HCT116 (cell line): ENCODE measurements around the gene TLL2. TPM values are rescaled to one million over a fixed set of nuclear protein-coding genes. Genes with fewer than 3 reads are reported as not detected.

Experiments
- ATAC-seq: fragments of 200-7000 bp; cut with Tn5 transposase; 2 replicates; pipeline ENCODE4 v1.9.1; 2020; ENCODE audit warnings: mild to moderate bottlenecking, moderate library complexity
- BruUV-seq: library from RNA; stranded (reverse); fragments of 400-500 nt; replicated peaks from 2 replicates; lab custom pipeline; 2021; lab: Mats Ljungman, UMichigan
- CTCF ChIA-PET: fragments of 300-600 bp; sonication (Branson Sonifier 250); formaldehyde crosslinking; loops from one replicate; lab custom pipeline; 2021; ENCODE audit warnings: antibody characterized with exemption; lab: Charles Lee
- POLR2A ChIA-PET: fragments of 300-600, 350-600 bp; sonication (Branson Sonifier 250); formaldehyde crosslinking; loops from one replicate; lab custom pipeline; 2021; ENCODE audit warnings: antibody characterized with exemption; lab: Charles Lee
- RAD21 ChIA-PET, 2 experiments: fragments of 300-600 bp; sonication (Branson Sonifier 250); formaldehyde crosslinking; loops; one replicate each; lab custom pipeline; 2023; ENCODE audit warnings: low total read pairs in 2 of 2; ENCODE audit not compliant: uncharacterized antibody in 2 of 2, unreplicated experiment in 2 of 2, low non-redundant PET in 1 of 2; lab: Charles Lee
- DNase-seq: peaks from one replicate; pipeline ENCODE4 v3.0.0-alpha.2; 2010; ENCODE audit warnings: low read depth, low spot score
- H2AFZ ChIP-seq: fragments of 200-600 bp; shearing (Covaris generic), sonication (generic); 2 replicates; pipeline ENCODE4 v1.6.1; 2017; ENCODE audit warnings: low read depth, mixed run types, mixed read lengths, antibody characterized with exemption, low read length; ENCODE audit not compliant: poor library complexity, severe bottlenecking
- H3K27ac ChIP-seq: 2 replicates; pipeline ENCODE4 v1.5.1; 2012; ENCODE audit warnings: low read depth, low read length
- H3K27me3 ChIP-seq: fragments of 200-600 bp; sonication (generic); 2 replicates; pipeline ENCODE4 v1.6.1; 2016; ENCODE audit warnings: mixed run types, low read length, mixed read lengths; ENCODE audit not compliant: insufficient read depth
- H3K36me3 ChIP-seq, 2 experiments: fragments of 200-500 bp in 1 of 2; fragments of 200-600 bp in 1 of 2; sonication (Bioruptor generic) in 1 of 2; sonication (generic) in 1 of 2; 2 replicates each; pipeline versions ENCODE4 v1.5.1 to v1.6.1; 2014 to 2016; ENCODE audit warnings: low read length in 2 of 2, inconsistent platforms in 1 of 2, mixed read lengths in 1 of 2, mixed run types in 1 of 2; ENCODE audit not compliant: insufficient read depth in 2 of 2, control insufficient read depth in 1 of 2
- H3K4me1 ChIP-seq, 2 experiments: fragments of 200-600 bp in 1 of 2; sonication (generic) in 1 of 2; 2 replicates each; pipeline versions ENCODE4 v1.5.1 to v1.6.1; 2012 to 2017; ENCODE audit warnings: low read length in 2 of 2, inconsistent platforms in 1 of 2, mild to moderate bottlenecking in 1 of 2, mixed read lengths in 1 of 2, mixed run types in 1 of 2, moderate library complexity in 1 of 2; ENCODE audit not compliant: insufficient read depth in 2 of 2, control insufficient read depth in 1 of 2
- H3K4me2 ChIP-seq: fragments of 200-600 bp; sonication (generic); 2 replicates; pipeline ENCODE4 v1.6.1; 2017; ENCODE audit warnings: mixed run types, low read length, mixed read lengths
- H3K4me3 ChIP-seq, 2 experiments: fragments of 200-600 bp in 1 of 2; sonication (generic) in 1 of 2; replicated peaks in 1 of 2; 2 replicates each; pipeline ENCODE4 v1.5.1; 2011 to 2016; ENCODE audit warnings: low read length in 2 of 2, control low read depth in 1 of 2, low read depth in 1 of 2, mild to moderate bottlenecking in 1 of 2, mixed read lengths in 1 of 2, mixed run types in 1 of 2
- H3K79me2 ChIP-seq: fragments of 200-600 bp; sonication (generic); 2 replicates; pipeline ENCODE4 v1.6.1; 2017; ENCODE audit warnings: mild to moderate bottlenecking, mixed run types, low read length, moderate library complexity, mixed read lengths; ENCODE audit not compliant: insufficient read depth
- H3K9ac ChIP-seq: fragments of 200-600 bp; sonication (generic); 2 replicates; pipeline ENCODE4 v1.6.1; 2016; ENCODE audit warnings: low read length, mixed read lengths
- H3K9me2 ChIP-seq: fragments of 200-600 bp; sonication (generic), shearing (Covaris generic); 2 replicates; pipeline ENCODE4 v1.6.1; 2017; ENCODE audit warnings: mixed run types, mild to moderate bottlenecking, moderate library complexity; ENCODE audit not compliant: insufficient read depth
- H3K9me3 ChIP-seq, 2 experiments: fragments of 200-500 bp in 1 of 2; fragments of 200-600 bp in 1 of 2; sonication (Bioruptor generic) in 1 of 2; sonication (generic) in 1 of 2; 2 replicates each; pipeline ENCODE4 v1.6.1; 2014 to 2017; ENCODE audit warnings: low read length in 2 of 2, mixed read lengths in 2 of 2, inconsistent platforms in 1 of 2, low read depth in 1 of 2, mild to moderate bottlenecking in 1 of 2, mixed run types in 1 of 2, moderate library complexity in 1 of 2; ENCODE audit not compliant: control insufficient read depth in 1 of 2, insufficient read depth in 1 of 2
- H4K20me1 ChIP-seq: fragments of 200-600 bp; sonication (generic), shearing (Covaris generic); 2 replicates; pipeline ENCODE4 v1.6.1; 2017; ENCODE audit warnings: mixed run types, mild to moderate bottlenecking, moderate library complexity; ENCODE audit not compliant: insufficient read depth
- EGR1 ChIP-seq: IDR thresholded peaks from 2 replicates; pipeline ENCODE4 v1.6.1; 2012; ENCODE audit warnings: low read depth
- ELF1 ChIP-seq: IDR thresholded peaks from 2 replicates; pipeline ENCODE4 v1.6.1; 2012; ENCODE audit warnings: low read depth, borderline replicate concordance
- EZH2 ChIP-seq: fragments of 200-600 bp; sonication (generic); IDR thresholded peaks from 2 replicates; pipeline ENCODE4 v1.6.1; 2017; ENCODE audit warnings: antibody characterized with exemption, mixed run types
- JUND ChIP-seq: IDR thresholded peaks from 2 replicates; pipeline ENCODE4 v1.6.1; 2012
- POLR2A ChIP-seq: IDR thresholded peaks from 2 replicates; pipeline ENCODE4 v1.7.0; 2011; ENCODE audit warnings: borderline replicate concordance; ENCODE audit not compliant: insufficient read depth, insufficient read length; ENCODE audit errors: extremely low read depth
- intact Hi-C: fragments of 100-400 bp; cut with micrococcal nuclease; formaldehyde crosslinking; loops from 2 replicates; pipeline ENCODE4 v1.10.0; 2022
- total RNA-seq: library from RNA; stranded (reverse); gene quantifications from one replicate; pipeline ENCODE4 v1.2.1, GENCODE V29; 2021; ENCODE audit not compliant: unreplicated experiment
- TF ChIP-seq, protein P1 (sequence below): IDR thresholded peaks from 2 replicates; pipeline ENCODE4 v1.6.1; 2012; ENCODE audit warnings: low read depth

Gene TLL2
- total RNA-seq, 1 experiment from 2014 or later = 1.3 TPM

DNA sequence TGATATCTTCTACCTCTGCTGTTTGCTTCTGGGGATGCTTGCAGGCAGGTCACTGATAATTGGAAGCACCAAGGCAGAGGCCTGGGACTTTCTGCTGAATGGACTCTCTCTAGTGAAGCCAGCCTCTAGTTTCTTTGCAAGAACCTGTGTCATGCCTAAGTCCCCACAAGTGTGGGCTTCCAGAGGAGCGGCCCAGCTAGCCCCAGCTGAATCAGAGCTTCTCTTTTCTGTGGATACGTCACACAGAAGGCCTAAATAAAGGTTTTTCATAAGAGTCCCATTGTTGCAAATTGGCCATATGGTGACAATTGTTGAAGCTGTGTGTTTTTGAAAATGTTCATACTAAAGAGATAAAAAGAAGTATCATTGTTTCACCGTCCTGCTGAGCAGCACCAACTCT lies 148.2 kb downstream of the TLL2 start:
- Histone ChIP-seq H3K27me3 (no peaks in the 10 kb centered on the region), H3K9me3 (no peaks in the 10 kb centered on the region), H2AFZ (no peak overlapping the region), H3K27ac (no peak overlapping the region), H3K4me2 (no peak overlapping the region), H3K9ac (no peak overlapping the region), H3K4me1 (peaks cover 0 to 10% of the 10 kb centered on the region in 2 experiments; a peak in 2 of 4 replicates), H3K9me2 (no peaks in the 10 kb centered on the region), H3K79me2 (no peaks in the 10 kb centered on the region), H3K36me3 (no peaks in the 10 kb centered on the region), H4K20me1 (no peaks in the 10 kb centered on the region), H3K4me3 (no peak overlapping the region)
- POLR2A ChIA-PET = no interaction called here
- no TSS peak for BruUV-seq
- ATAC-seq (no peak), DNase-seq (no peak)
- RAD21 ChIA-PET = no interaction called here
- intact Hi-C loops = no loop called here
- CTCF ChIA-PET = no interaction called here
- TF ChIP-seq EZH2 (no peak), JUND (no peak), ELF1 (no peak), POLR2A (no peak)

GRCh38 chr10:96360766-96361165 lies 153.0 kb downstream of the TLL2 start:
- BruUV-seq = no TSS peak
- no peaks in the 10 kb centered on the region for H3K79me2 ChIP-seq

More at GRCh38 chr10:96360766-96361165, 153.0 kb downstream of the TLL2 start:
- DNase-seq = no peak
- Histone ChIP-seq H3K36me3 (no peaks in the 10 kb centered on the region), H3K4me1 (no peaks in the 10 kb centered on the region), H3K9me3 (no peaks in the 10 kb centered on the region), H3K4me3 (no peak overlapping the region)
- ChIA-PET POLR2A (no interaction called here), RAD21 (no interaction called here)
- TF ChIP-seq EGR1 = no peak
- TF ChIP-seq, protein P1, sequence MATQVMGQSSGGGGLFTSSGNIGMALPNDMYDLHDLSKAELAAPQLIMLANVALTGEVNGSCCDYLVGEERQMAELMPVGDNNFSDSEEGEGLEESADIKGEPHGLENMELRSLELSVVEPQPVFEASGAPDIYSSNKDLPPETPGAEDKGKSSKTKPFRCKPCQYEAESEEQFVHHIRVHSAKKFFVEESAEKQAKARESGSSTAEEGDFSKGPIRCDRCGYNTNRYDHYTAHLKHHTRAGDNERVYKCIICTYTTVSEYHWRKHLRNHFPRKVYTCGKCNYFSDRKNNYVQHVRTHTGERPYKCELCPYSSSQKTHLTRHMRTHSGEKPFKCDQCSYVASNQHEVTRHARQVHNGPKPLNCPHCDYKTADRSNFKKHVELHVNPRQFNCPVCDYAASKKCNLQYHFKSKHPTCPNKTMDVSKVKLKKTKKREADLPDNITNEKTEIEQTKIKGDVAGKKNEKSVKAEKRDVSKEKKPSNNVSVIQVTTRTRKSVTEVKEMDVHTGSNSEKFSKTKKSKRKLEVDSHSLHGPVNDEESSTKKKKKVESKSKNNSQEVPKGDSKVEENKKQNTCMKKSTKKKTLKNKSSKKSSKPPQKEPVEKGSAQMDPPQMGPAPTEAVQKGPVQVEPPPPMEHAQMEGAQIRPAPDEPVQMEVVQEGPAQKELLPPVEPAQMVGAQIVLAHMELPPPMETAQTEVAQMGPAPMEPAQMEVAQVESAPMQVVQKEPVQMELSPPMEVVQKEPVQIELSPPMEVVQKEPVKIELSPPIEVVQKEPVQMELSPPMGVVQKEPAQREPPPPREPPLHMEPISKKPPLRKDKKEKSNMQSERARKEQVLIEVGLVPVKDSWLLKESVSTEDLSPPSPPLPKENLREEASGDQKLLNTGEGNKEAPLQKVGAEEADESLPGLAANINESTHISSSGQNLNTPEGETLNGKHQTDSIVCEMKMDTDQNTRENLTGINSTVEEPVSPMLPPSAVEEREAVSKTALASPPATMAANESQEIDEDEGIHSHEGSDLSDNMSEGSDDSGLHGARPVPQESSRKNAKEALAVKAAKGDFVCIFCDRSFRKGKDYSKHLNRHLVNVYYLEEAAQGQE = no peak
- no peak for TF ChIP-seq JUND
- no peak for TF ChIP-seq EZH2
- TF ChIP-seq, all 23 proteins: peak for 0
- Histone ChIP-seq H4K20me1 (no peaks in the 10 kb centered on the region), H2AFZ (no peak overlapping the region), H3K9me2 (no peaks in the 10 kb centered on the region), H3K4me2 (no peak overlapping the region), H3K27ac (no peak overlapping the region), H3K9ac (no peak overlapping the region), H3K27me3 (peaks cover 13% of the 10 kb centered on the region; the same call in 1 of the 2 replicates)
- intact Hi-C loops = no loop called here
- CTCF ChIA-PET = interaction anchor here (1.2 kb wide), 1 partner anchor 10 kb away, joined by 4 read pairs; no protein-coding TSS in a partner anchor
- no peak for ATAC-seq
